ENCODE data around the gene CTBP1. TPM values are rescaled to one million over a fixed set of nuclear protein-coding genes. Genes with fewer than 3 reads are reported as not detected.

CTBP1 gene
- total RNA-seq, 3 donors from 2014 or later: 130 to 159 (median 133) TPM

DNA sequence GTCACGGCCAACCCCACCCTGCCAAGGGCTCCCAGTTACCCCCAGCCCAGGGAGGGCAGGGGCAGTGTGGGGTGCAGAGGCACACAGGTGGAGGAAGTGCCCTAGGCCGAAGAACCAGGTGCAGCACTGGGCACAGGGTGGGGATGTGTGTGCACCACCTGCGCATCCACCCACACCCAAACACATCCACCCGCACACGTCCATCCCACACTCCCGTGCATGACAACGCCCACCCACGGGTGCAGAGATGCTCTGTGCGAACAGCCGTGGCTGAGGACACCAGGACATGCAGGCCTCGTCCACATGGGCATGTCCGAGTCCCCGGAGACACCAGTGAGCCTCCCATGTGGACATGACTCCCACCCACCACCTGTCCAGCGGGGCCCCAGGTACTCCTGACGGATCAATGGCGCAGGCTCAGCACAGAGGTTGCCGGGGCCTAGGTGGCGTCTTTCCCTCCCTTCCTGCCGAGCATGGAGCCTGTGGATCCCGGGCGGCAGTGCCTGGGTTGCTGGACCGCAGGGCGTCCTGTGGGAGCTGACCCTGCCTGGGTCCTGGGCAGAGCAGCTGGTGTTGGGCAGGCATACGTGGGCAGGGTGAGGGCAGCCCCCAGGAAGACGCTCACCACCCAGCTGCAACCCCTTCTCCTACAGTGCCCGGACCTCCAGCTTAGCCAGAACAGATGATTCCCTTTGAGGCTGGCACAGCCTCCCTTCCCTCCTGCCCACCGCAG, 19.6 kb downstream of the CTBP1 start:
- H3K27ac ChIP-seq: no peak overlapping the region
- H3K9me3 ChIP-seq: no peaks in the 10 kb centered on the region
- peaks cover 0 to 5% of the 10 kb centered on the region in 2 donors for H3K4me1 ChIP-seq
- H3K4me3 ChIP-seq: no peak overlapping the region
- H3K27me3 ChIP-seq: no peaks in the 10 kb centered on the region
- no peak for DNase-seq (ENCODE audit: low spot score in 2 of 2)
- TF ChIP-seq POLR2A (IDR thresholded peaks at IDR 0.05): no peak
- intact Hi-C loops (cut with DNase I; ENCODE audit: low total_unique reads): no loop called here
- no peaks in the 10 kb centered on the region for H3K36me3 ChIP-seq

DNA sequence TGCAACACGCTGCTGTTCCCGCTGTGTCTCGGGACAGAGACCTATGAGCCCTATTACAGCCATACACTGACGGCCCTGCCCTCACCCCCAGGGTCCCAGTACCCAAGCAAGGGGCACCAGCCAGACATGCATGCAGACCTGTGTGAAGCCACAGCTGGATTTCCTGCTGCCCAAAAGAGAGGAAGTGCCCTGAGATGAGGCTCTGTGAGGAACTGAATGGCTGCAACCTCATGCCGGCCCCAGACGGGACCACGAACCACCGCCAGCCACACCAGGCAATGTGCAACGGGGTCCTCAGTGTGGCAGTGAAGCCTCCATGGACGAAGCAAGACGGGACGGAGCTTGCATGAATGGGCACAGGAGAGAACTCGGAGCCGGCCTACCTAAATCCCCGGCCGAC, 21.1 kb downstream of the CTBP1 start:
- Histone ChIP-seq H3K4me1 (no peaks in the 10 kb centered on the region), H3K27me3 (no peaks in the 10 kb centered on the region), H3K27ac (no peak overlapping the region), H3K4me3 (no peak overlapping the region), H3K36me3 (no peaks in the 10 kb centered on the region), H3K9me3 (no peaks in the 10 kb centered on the region)
- no peak for DNase-seq (ENCODE audit: low spot score in 2 of 2)
- intact Hi-C loops (cut with DNase I; ENCODE audit: low total_unique reads): no loop called here
- TF ChIP-seq POLR2AphosphoS5 (IDR thresholded peaks at IDR 0.05): no peak
- TF ChIP-seq, protein P1, sequence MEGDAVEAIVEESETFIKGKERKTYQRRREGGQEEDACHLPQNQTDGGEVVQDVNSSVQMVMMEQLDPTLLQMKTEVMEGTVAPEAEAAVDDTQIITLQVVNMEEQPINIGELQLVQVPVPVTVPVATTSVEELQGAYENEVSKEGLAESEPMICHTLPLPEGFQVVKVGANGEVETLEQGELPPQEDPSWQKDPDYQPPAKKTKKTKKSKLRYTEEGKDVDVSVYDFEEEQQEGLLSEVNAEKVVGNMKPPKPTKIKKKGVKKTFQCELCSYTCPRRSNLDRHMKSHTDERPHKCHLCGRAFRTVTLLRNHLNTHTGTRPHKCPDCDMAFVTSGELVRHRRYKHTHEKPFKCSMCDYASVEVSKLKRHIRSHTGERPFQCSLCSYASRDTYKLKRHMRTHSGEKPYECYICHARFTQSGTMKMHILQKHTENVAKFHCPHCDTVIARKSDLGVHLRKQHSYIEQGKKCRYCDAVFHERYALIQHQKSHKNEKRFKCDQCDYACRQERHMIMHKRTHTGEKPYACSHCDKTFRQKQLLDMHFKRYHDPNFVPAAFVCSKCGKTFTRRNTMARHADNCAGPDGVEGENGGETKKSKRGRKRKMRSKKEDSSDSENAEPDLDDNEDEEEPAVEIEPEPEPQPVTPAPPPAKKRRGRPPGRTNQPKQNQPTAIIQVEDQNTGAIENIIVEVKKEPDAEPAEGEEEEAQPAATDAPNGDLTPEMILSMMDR (IDR thresholded peaks at IDR 0.05): no peak
- TF ChIP-seq POLR2A (IDR thresholded peaks at IDR 0.05): no peak

DNA sequence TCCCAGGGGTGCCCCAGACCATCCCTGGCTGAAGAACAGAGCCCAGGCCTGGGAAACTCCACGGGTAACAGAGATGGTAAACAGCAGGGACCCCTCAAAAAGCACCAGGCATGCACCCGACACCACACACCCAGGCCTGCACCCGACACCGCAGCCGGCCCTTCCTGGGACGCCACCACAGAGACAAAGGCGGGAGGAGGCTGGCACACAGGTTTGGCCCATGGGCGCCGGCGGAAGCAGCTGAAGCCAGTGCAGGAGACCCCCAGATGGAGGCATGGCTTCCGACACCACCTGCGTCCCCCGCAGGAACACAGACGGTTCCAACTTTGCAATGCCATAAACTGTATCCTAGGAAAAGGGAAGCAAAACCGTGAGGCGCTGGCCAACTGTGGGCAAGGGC, 22.3 kb downstream of the CTBP1 start:
- DNase-seq (ENCODE audit: low spot score in 2 of 2): no peak
- H3K4me1 ChIP-seq: no peaks in the 10 kb centered on the region
- H3K27ac ChIP-seq: no peak overlapping the region
- no peak overlapping the region for H3K4me3 ChIP-seq
- no peaks in the 10 kb centered on the region for H3K27me3 ChIP-seq
- TF ChIP-seq POLR2AphosphoS5 (IDR thresholded peaks at IDR 0.05) (no peak), POLR2A (IDR thresholded peaks at IDR 0.05) (no peak)
- TF ChIP-seq, protein P1 (IDR thresholded peaks at IDR 0.05): no peak
- intact Hi-C loops (cut with DNase I; ENCODE audit: low total_unique reads): no loop called here
- H3K9me3 ChIP-seq: no peaks in the 10 kb centered on the region
- H3K36me3 ChIP-seq: no peaks in the 10 kb centered on the region

DNA sequence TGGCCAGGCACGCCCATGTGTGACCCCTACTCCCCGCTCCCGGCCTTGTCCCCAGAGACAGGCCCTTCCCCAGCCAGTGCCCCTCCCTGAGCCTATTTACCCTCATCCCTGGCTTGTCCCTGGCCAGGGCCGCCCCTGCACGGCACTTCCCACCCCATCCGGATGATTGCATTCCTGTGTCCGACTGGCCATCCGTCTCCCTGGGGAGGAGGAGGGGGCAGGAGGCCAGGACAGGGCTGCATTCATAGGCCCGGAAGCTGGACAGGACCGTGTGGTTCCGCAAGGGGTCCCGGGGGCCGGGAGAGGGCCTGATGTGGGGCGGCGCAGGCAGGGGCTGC, 22.8 kb downstream of the CTBP1 start:
- no peaks in the 10 kb centered on the region for H3K36me3 ChIP-seq
- no peak overlapping the region for H3K4me3 ChIP-seq
- H3K4me1 ChIP-seq: no peaks in the 10 kb centered on the region
- peak overlapping the region in 1 of 2 donors; percentile 58 for H3K27ac ChIP-seq
- intact Hi-C loops (cut with DNase I; ENCODE audit: low total_unique reads): no loop called here
- TF ChIP-seq POLR2A (IDR thresholded peaks at IDR 0.05): no peak
- TF ChIP-seq, protein P1 (IDR thresholded peaks at IDR 0.05): no peak
- peak in 2 of 3 donors; percentile 7 to 17 for TF ChIP-seq POLR2AphosphoS5 (IDR thresholded peaks at IDR 0.05)
- H3K9me3 ChIP-seq: no peaks in the 10 kb centered on the region
- H3K27me3 ChIP-seq: no peaks in the 10 kb centered on the region
- no peak for DNase-seq (ENCODE audit: low spot score in 2 of 2)

DNA sequence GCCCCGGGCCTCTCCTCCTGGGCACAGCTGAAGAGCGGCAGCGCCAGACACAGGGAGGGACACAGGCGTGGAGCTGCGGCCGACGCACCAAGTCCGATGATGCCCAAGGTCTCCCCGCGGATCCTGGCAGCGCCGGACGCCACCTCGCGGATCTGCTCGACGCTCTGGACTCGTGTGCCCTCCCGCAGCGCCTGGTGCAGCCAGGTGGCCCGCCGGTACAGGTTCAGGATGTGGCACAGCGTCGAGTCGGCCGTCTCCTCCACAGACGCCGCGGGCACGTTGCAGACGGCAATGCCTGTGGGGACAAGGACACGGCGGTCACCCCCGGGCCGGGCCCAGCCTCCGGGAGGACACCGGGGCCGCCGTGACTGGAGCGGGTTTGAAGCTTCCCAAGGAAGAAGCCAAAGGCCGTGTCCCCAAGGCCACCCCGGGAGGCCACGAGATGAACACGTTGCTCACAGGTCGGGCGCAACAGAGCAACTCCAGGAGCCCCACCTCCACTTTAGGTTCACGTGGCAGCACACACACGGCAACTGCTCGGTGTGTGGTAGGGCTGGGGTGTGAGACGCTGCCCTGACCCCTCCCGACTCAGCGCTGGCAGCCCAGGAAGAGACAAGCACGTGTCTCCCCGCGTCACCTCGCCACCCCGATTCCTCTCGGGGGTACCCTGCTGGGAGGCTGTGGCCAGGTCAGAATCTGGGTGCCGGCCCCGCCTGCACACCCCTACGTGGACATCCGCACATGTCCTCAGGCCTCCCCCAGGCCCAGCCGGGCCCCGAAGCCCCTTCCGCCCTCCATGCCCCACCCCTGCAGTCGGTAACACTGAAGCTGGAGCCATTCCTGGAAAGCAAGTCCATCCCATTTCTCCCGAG, 23.4 kb downstream of the CTBP1 start:
- H3K4me3 ChIP-seq: no peak overlapping the region
- no peaks in the 10 kb centered on the region for H3K36me3 ChIP-seq
- H3K27me3 ChIP-seq: no peaks in the 10 kb centered on the region
- H3K4me1 ChIP-seq: no peaks in the 10 kb centered on the region
- H3K27ac ChIP-seq: peak overlapping the region in 1 of 2 donors; percentile 58
- H3K9me3 ChIP-seq: no peaks in the 10 kb centered on the region
- TF ChIP-seq POLR2A (IDR thresholded peaks at IDR 0.05): no peak
- TF ChIP-seq POLR2AphosphoS5 (IDR thresholded peaks at IDR 0.05): no peak
- TF ChIP-seq, protein P1 (IDR thresholded peaks at IDR 0.05): no peak
- intact Hi-C loops (cut with DNase I; ENCODE audit: low total_unique reads): no loop called here
- DNase-seq (ENCODE audit: low spot score in 2 of 2): no peak

Measured in breast epithelium (tissue), 4 donors.